T-helper 17 cell (primary cell): Measurements from ENCODE around the gene IFNA8. TPM values are rescaled to one million over a fixed set of nuclear protein-coding genes. Genes with fewer than 3 reads are reported as not detected.
"Not testable (repeated sequence)": the region's sequence is repeated elsewhere in the genome, so short reads cannot be mapped to it uniquely, and the experiment has no call there.

Source experiments
- ATAC-seq: fragments of 150-1000 bp; cut with Tn5 transposase; 2 replicates; pipeline ENCODE4 v1.10.0; 2021; ENCODE audit warnings: mild to moderate bottlenecking, moderate library complexity
- DNase-seq, 3 donors: peaks; one replicate each; pipeline versions ENCODE4 v3.0.0 to v3.0.0-alpha.2; 2020 to 2021
- H3K9me3 ChIP-seq: one replicate; pipeline ENCODE4 v1.7.0; 2013; ENCODE audit warnings: low read length, mild to moderate bottlenecking; ENCODE audit not compliant: control insufficient read depth, poor library complexity, severe bottlenecking
- H3K27ac Mint-ChIP-seq: one replicate; pipeline ENCODE4 v1.8.0; 2022; ENCODE audit warnings: mild to moderate bottlenecking, moderate library complexity, mixed read lengths
- H3K27me3 Mint-ChIP-seq: one replicate; pipeline ENCODE4 v1.8.0; 2022; ENCODE audit warnings: mixed read lengths
- H3K36me3 Mint-ChIP-seq: one replicate; pipeline ENCODE4 v1.8.0; 2022; ENCODE audit warnings: low read depth, mixed read lengths
- H3K4me1 Mint-ChIP-seq: one replicate; pipeline ENCODE4 v1.8.0; 2022; ENCODE audit warnings: mild to moderate bottlenecking, mixed read lengths
- H3K4me3 Mint-ChIP-seq: one replicate; pipeline ENCODE4 v1.8.0; 2022; ENCODE audit warnings: mild to moderate bottlenecking, moderate library complexity, mixed read lengths
- total RNA-seq, 4 donors: library from RNA in 2 of 4; stranded (reverse) in 2 of 4; gene quantifications; one replicate each; pipeline ENCODE4 v1.2.3 and lab custom pipeline; 2022 to 2026

IFNA8 gene
- total RNA-seq, result not detected
- total RNA-seq (lab: John Stamatoyannopoulos, UW), result 0 reads per million in 2 donors

DNA sequence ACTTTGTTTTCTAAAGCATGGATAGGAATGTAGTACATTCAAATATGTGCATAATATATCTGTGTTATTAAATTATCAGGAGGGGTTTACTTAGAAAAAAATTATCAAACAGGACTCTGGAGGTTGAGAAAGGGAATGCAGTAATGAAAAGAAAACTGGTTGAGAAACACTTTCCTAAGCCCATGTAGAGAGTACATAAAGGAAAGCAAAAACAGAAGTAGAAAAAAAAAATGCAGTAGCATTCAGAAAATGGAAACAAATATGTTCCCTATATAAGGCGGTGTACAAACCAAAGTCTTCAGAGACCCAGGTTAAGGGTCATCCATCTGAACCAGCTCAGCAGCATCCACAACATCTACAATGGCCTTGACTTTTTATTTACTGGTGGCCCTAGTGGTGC is at the start of gene IFNA8:
Gene IFNA8 (plus strand): TSS at position 301 of the 400 bp plus-strand sequence. CDS start 60 bp downstream, at position 361.
- no peak for ATAC-seq
- DNase-seq, result no peak

DNA sequence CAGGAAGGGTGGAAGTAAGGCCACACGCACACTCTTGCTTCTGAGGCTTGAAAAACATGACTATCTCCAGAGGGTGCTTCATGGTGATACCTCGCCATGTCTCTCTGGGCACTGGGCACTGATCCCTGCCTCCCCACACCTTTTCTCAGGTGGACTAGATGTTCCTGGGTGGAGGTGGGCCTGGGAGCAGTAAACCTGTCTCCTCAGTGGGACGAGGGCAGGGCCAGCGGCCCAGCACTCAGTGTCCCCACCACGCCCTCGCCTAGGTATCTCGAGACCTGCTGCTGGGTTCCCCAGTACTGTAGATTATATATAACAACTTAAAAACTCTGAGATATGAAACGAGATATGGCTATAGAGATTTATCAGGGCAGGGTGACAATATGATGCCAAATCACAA is 46.6 kb upstream of the IFNA8 start:
- no peak for DNase-seq

More for the DNA sequence above, at the start of gene IFNA8:
- H3K9me3 ChIP-seq, result no peaks in the 10 kb centered on the region
- H3K27me3 Mint-ChIP-seq, result peaks cover 42% of the 10 kb centered on the region
- H3K27ac Mint-ChIP-seq, result no peak within 1 kb of the TSS
- H3K4me1 Mint-ChIP-seq, result peaks cover 2% of the 10 kb centered on the region
- peaks cover 2% of the 10 kb centered on the region for H3K36me3 Mint-ChIP-seq
- no peak within 1 kb of the TSS for H3K4me3 Mint-ChIP-seq

DNA sequence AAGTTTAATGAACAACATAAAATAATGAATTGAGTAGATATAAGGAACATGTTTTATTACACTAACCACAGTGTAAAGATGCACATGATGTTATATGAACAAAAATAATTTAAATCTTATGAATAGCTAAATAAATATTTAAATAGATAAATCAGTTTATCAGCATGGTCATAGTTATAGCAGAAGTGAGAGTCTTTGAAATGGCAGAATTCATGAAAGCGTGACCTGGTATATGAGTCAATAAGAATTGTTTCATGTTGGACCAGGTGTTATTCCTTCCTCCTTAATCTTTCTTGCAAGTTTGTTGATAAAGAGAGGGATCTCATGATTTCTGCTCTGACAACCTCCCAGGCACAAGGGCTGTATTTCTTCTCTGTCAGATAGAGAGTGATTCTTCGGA is 41.7 kb upstream of the IFNA8 start:
- not testable (repeated sequence) for H3K9me3 ChIP-seq, DNase-seq, H3K4me1 Mint-ChIP-seq, H3K4me3 Mint-ChIP-seq, H3K27ac Mint-ChIP-seq, ATAC-seq, H3K36me3 Mint-ChIP-seq
- peaks cover 53% of the 10 kb centered on the region for H3K27me3 Mint-ChIP-seq

More for the DNA sequence above, 46.6 kb upstream of the IFNA8 start:
- Mint-ChIP-seq H3K4me1 (peaks cover 10% of the 10 kb centered on the region), H3K36me3 (peaks cover 3% of the 10 kb centered on the region), H3K4me3 (no peak overlapping the region), H3K27ac (no peak overlapping the region), H3K27me3 (peaks cover 38% of the 10 kb centered on the region)
- no peaks in the 10 kb centered on the region for H3K9me3 ChIP-seq
- no peak for ATAC-seq

DNA sequence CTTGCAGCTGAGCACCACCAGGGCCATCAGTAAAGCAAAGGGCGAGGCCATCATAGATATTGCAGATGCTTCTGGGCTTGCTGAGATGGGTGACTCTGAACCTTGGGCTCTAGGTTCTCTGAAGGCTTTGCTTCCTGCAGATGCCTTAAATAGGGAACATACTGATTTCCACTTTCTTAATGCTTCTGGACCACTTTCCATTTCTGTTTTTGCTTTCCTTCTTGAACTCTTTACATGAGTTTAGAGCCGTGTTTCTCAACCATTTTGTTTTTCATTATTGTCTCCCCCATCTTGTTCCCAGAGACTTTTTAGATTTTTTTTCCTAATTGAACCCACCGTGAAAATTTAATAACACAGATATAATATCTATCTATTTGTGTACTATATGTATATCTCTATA is 41.0 kb upstream of the IFNA8 start, which contains the start of gene IFNA13:
Gene IFNA13 (minus strand): TSS at position 101 of the 400 bp plus-strand sequence. CDS start 47 bp downstream, at position 54.
- H3K4me1 Mint-ChIP-seq, result peaks cover 2% of the 10 kb centered on the region
- H3K36me3 Mint-ChIP-seq, result peaks cover 3% of the 10 kb centered on the region
- no peak within 1 kb of the TSS for H3K27ac Mint-ChIP-seq
- no peak within 1 kb of the TSS for H3K4me3 Mint-ChIP-seq
- no peaks in the 10 kb centered on the region for H3K9me3 ChIP-seq
- DNase-seq, result no peak
- peaks cover 53% of the 10 kb centered on the region for H3K27me3 Mint-ChIP-seq
- ATAC-seq, result no peak

GRCh38 chr9:21371467-21371866 is 37.5 kb upstream of the IFNA8 start:
- ATAC-seq, DNase-seq, H3K4me1 Mint-ChIP-seq, H3K4me3 Mint-ChIP-seq, H3K36me3 Mint-ChIP-seq, H3K9me3 ChIP-seq, H3K27ac Mint-ChIP-seq: not testable (repeated sequence)
- H3K27me3 Mint-ChIP-seq, result peaks cover 35% of the 10 kb centered on the region

GRCh38 chr9:21381448-21382339 is 27.2 kb upstream of the IFNA8 start:
- DNase-seq (no peak), ATAC-seq (peak; percentile 92)
- Mint-ChIP-seq H3K27ac (peak overlapping the region; percentile 34), H3K4me3 (peak overlapping the region; percentile 62), H3K36me3 (no peaks in the 10 kb centered on the region), H3K4me1 (peaks cover 16% of the 10 kb centered on the region), H3K27me3 (peaks cover 38% of the 10 kb centered on the region)
- no peaks in the 10 kb centered on the region for H3K9me3 ChIP-seq

GRCh38 chr9:21383627-21384026 is 25.3 kb upstream of the IFNA8 start:
- peaks cover 3% of the 10 kb centered on the region for H3K36me3 Mint-ChIP-seq
- no peak for ATAC-seq
- no peak for DNase-seq
- H3K27me3 Mint-ChIP-seq, result peaks cover 52% of the 10 kb centered on the region
- no peak overlapping the region for H3K27ac Mint-ChIP-seq
- peaks cover 16% of the 10 kb centered on the region for H3K4me1 Mint-ChIP-seq
- H3K4me3 Mint-ChIP-seq, result peak overlapping the region; percentile 3
- no peaks in the 10 kb centered on the region for H3K9me3 ChIP-seq

- peaks cover 3% of the 10 kb centered on the region for H3K36me3 Mint-ChIP-seq
- DNase-seq, result no peak
- no peak within 1 kb of the TSS for H3K4me3 Mint-ChIP-seq
- no peak for ATAC-seq
- no peaks in the 10 kb centered on the region for H3K9me3 ChIP-seq
- H3K4me1 Mint-ChIP-seq, result peaks cover 14% of the 10 kb centered on the region
- no peak within 1 kb of the TSS for H3K27ac Mint-ChIP-seq
- H3K27me3 Mint-ChIP-seq, result peaks cover 50% of the 10 kb centered on the region
Measured at GRCh38 chr9:21385131-21385670, 23.7 kb upstream of the IFNA8 start, which contains the start of gene IFNA2. IFNA2 (minus strand) TSS chr9:21385398; CDS start chr9:21385329, 69 bp downstream.

- Mint-ChIP-seq H3K4me1 (peaks cover 6% of the 10 kb centered on the region), H3K4me3 (no peak overlapping the region), H3K36me3 (peaks cover 5% of the 10 kb centered on the region), H3K27me3 (peaks cover 78% of the 10 kb centered on the region), H3K27ac (no peak overlapping the region)
- DNase-seq (no peak), ATAC-seq (peak; percentile 83)
- H3K9me3 ChIP-seq, result no peaks in the 10 kb centered on the region
Measured at GRCh38 chr9:21392270-21392669, 16.6 kb upstream of the IFNA8 start.

DNA sequence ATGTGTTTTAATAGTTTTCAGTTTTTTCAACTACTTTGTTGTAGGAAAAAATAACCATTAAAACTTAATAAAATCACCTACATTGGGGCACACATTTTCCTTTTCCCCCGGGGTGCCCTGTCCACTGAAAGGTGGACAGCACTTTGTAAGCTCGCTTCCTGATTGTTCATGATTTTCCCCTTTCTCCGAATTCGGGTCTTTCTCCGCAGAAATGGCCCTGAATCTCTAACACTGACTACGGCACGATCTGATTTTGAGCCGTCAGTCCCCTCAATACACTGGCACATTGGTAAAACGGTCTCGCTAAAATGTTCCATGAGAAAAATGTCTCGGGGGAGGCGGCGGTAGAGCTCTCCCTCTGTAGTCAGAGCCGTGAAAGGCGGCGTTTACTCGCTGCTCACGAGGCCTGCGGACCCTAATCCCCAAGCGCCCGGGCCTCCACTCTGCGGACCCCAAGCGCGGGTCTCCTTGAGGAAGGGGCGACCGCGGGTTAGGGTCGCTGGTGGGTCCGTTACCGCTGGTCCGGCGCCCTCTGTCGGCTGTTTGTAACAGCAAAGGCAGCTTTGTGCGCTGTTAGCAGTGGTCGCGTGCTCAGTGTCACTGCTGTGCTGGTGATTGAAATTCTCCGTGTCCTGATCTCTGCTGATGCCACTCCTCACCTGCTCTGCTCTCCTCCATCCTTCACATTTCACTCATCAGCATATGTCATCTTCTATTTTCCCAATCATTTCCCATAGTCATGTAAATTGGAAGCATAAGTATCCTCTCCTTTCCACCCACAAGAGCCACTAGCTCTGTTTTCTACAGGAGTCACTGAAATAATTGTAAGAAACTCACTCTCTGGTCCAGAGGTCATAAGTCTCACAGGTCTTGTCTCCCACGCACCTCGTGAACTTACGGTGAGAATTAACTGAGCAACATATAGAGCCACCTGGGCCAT is 12.9 kb upstream of the IFNA8 start:
- ATAC-seq (peak; percentile 79), DNase-seq (peak; percentile 33 to 45 (median 43))
- Mint-ChIP-seq H3K27ac (no peak overlapping the region), H3K4me3 (peak overlapping the region; percentile 83), H3K4me1 (peaks cover 10% of the 10 kb centered on the region), H3K27me3 (peaks cover 79% of the 10 kb centered on the region), H3K36me3 (peaks cover 2% of the 10 kb centered on the region)
- H3K9me3 ChIP-seq, result no peaks in the 10 kb centered on the region

GRCh38 chr9:21398955-21399489 is 9.9 kb upstream of the IFNA8 start:
- Mint-ChIP-seq H3K27me3 (peaks cover 73% of the 10 kb centered on the region), H3K27ac (no peak overlapping the region), H3K4me1 (peaks cover 13% of the 10 kb centered on the region), H3K4me3 (no peak overlapping the region), H3K36me3 (peaks cover 2% of the 10 kb centered on the region)
- DNase-seq (no peak), ATAC-seq (no peak)
- H3K9me3 ChIP-seq, result no peaks in the 10 kb centered on the region

- Mint-ChIP-seq H3K27me3 (peaks cover 77% of the 10 kb centered on the region), H3K27ac (no peak overlapping the region), H3K4me3 (no peak overlapping the region), H3K36me3 (peaks cover 2% of the 10 kb centered on the region), H3K4me1 (peaks cover 13% of the 10 kb centered on the region)
- DNase-seq (no peak), ATAC-seq (no peak)
- H3K9me3 ChIP-seq, result no peaks in the 10 kb centered on the region
Measured at GRCh38 chr9:21399956-21400355, 9.0 kb upstream of the IFNA8 start.
